Adrenal gland (tissue), 5 donors: Measurements from ENCODE around the gene SPAAR.

ENCODE experiments used
- POLR2A ChIP-seq, 2 donors: fragments of 450-650 bp; IDR thresholded peaks; one replicate each; pipeline ENCODE4 v1.6.1; 2017; ENCODE audit warnings: antibody characterized with exemption in 2 of 2, mild to moderate bottlenecking in 2 of 2, moderate library complexity in 1 of 2
- TF ChIP-seq, protein P1 (sequence below), 6 experiments: fragments of 450-650 bp in 4 of 6; fragments of 200-600 bp in 2 of 6; sonication (generic) in 1 of 6; IDR thresholded peaks; 1 replicate in 5 of 6; 2 replicates in 1 of 6; pipeline versions ENCODE4 v1.5.1 to v1.8.0; 2016 to 2021; ENCODE audit warnings: antibody characterized with exemption in 6 of 6, mild to moderate bottlenecking in 2 of 6, moderate library complexity in 1 of 6
- donor health status: DM: no; HTN: no; CAD: no.

DNA sequence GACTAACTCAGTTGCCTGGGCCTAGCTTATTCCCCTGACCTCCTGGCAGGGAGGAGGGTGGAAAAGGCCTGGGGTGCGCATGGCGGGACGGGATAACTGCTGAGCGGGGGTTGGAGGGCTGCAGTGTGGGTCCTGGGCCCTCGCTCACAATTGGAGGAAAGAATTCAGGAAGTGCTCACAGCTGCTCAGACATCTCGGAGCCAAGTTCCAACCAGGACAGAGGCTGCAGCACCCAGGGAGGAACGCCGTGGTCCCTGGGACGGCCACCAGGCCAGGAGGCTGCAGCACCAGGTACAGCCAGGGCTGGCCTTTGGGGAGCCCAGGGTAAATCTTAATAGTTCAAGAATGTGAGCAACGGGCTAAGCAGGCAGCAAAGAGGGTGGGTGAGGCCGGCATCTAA is at the start of gene SPAAR:
- TF ChIP-seq, protein P1, sequence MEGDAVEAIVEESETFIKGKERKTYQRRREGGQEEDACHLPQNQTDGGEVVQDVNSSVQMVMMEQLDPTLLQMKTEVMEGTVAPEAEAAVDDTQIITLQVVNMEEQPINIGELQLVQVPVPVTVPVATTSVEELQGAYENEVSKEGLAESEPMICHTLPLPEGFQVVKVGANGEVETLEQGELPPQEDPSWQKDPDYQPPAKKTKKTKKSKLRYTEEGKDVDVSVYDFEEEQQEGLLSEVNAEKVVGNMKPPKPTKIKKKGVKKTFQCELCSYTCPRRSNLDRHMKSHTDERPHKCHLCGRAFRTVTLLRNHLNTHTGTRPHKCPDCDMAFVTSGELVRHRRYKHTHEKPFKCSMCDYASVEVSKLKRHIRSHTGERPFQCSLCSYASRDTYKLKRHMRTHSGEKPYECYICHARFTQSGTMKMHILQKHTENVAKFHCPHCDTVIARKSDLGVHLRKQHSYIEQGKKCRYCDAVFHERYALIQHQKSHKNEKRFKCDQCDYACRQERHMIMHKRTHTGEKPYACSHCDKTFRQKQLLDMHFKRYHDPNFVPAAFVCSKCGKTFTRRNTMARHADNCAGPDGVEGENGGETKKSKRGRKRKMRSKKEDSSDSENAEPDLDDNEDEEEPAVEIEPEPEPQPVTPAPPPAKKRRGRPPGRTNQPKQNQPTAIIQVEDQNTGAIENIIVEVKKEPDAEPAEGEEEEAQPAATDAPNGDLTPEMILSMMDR (IDR thresholded peaks at IDR 0.05) = no peak
- peak in 1 of 2 donors; percentile 12 for TF ChIP-seq POLR2A (IDR thresholded peaks at IDR 0.05)
